HepG2 (cell line): ENCODE results near the gene BCL2L13.

Source experiments
- CBX2 ChIP-seq, 2 experiments: fragments of 200-600 bp in 1 of 2; sonication (generic); formaldehyde crosslinking in 1 of 2; IDR thresholded peaks; 2 replicates each; pipeline versions ENCODE4 v1.7.0 to v1.8.1; 2018 to 2022; ENCODE audit warnings: low read depth in 2 of 2, low read length in 1 of 2, mild to moderate bottlenecking in 1 of 2, missing genetic modification reagents in 1 of 2
- KAT7 ChIP-seq: IDR thresholded peaks from 2 replicates; pipeline ENCODE4 v1.6.1; 2018; ENCODE audit warnings: borderline replicate concordance, missing compliant biosample characterization
- REL ChIP-seq: sonication (generic); formaldehyde crosslinking; conservative IDR thresholded peaks from 2 replicates; pipeline ENCODE4 v1.8.0; 2022; ENCODE audit warnings: mild to moderate bottlenecking, missing genetic modification reagents, moderate library complexity
- SNRNP70 ChIP-seq: fragments of 200-400 bp; formaldehyde crosslinking; IDR thresholded peaks from 2 replicates; pipeline ENCODE4 v1.6.1; 2017; ENCODE audit warnings: mild to moderate bottlenecking, low read depth, low read length, moderate library complexity
- STAG1 ChIP-seq: sonication (generic); formaldehyde crosslinking; IDR thresholded peaks from 2 replicates; pipeline ENCODE4 v1.4.0; 2020; ENCODE audit warnings: missing genetic modification reagents
- ZNF75D ChIP-seq: sonication (generic); formaldehyde crosslinking; IDR thresholded peaks from 2 replicates; pipeline ENCODE4 v1.8.1; 2023; ENCODE audit warnings: missing genetic modification reagents, mild to moderate bottlenecking, borderline replicate concordance
- TF ChIP-seq, protein P1 (sequence below): sonication (generic); formaldehyde crosslinking; IDR thresholded peaks from 2 replicates; pipeline ENCODE4 v1.5.0; 2020; ENCODE audit warnings: mild to moderate bottlenecking, missing genetic modification reagents, moderate library complexity

DNA sequence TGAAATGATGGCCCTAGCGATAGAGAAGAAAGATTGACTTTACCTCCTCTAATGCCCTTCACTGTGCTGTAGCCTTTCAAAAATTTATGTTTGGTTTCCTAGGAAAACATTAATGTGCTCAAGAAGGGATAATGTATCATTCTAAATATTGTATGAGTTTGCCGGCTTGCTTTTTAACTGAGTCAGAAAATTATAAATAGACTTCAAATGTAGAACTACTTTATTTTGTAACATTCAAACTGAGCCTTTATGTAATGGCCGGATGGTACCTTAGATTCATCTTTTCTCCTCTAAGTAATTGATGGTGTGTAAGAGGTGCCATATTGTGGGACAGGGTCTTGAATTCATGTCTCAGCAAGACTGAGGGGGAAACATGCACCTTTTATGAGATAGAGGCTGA is 78.0 kb downstream of the BCL2L13 start:
- TF ChIP-seq STAG1 (CRISPR knock-in tag) = no peak
- no peak for TF ChIP-seq SNRNP70
- no peak for TF ChIP-seq CBX2 (IDR thresholded peaks at IDR 0.05; ENCODE audit: low read depth, low read length)
- no peak for TF ChIP-seq CBX2 (CRISPR knock-in tag; IDR thresholded peaks at IDR 0.05; ENCODE audit: low read depth)
- TF ChIP-seq, protein P1, sequence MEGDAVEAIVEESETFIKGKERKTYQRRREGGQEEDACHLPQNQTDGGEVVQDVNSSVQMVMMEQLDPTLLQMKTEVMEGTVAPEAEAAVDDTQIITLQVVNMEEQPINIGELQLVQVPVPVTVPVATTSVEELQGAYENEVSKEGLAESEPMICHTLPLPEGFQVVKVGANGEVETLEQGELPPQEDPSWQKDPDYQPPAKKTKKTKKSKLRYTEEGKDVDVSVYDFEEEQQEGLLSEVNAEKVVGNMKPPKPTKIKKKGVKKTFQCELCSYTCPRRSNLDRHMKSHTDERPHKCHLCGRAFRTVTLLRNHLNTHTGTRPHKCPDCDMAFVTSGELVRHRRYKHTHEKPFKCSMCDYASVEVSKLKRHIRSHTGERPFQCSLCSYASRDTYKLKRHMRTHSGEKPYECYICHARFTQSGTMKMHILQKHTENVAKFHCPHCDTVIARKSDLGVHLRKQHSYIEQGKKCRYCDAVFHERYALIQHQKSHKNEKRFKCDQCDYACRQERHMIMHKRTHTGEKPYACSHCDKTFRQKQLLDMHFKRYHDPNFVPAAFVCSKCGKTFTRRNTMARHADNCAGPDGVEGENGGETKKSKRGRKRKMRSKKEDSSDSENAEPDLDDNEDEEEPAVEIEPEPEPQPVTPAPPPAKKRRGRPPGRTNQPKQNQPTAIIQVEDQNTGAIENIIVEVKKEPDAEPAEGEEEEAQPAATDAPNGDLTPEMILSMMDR (CRISPR knock-in tag) = no peak
- no peak for TF ChIP-seq REL (CRISPR knock-in tag)
- no peak for TF ChIP-seq KAT7 (CRISPR knock-in tag)
- TF ChIP-seq ZNF75D (CRISPR knock-in tag) = no peak
